ENCODE measurements around the gene GPALPP1.
"Not testable (repeated sequence)": the region's sequence is repeated elsewhere in the genome, so short reads cannot be mapped to it uniquely, and the experiment has no call there.

GPALPP1 gene

GRCh38 chr13:45007225-45007624 lies 17.9 kb downstream of the GPALPP1 start:
- DNase-seq (ENCODE audit: low spot score), result no peak

- no peak for DNase-seq (ENCODE audit: low spot score)
These were observed 18.5 kb downstream of the GPALPP1 start for GRCh38 chr13:45007823-45008222.

- DNase-seq (ENCODE audit: low spot score), result no peak
These were observed 21.9 kb downstream of the GPALPP1 start for GRCh38 chr13:45011198-45011597.

GRCh38 chr13:45015300-45015699 lies 26.0 kb downstream of the GPALPP1 start:
- no peak for DNase-seq (ENCODE audit: low spot score)

- DNase-seq (ENCODE audit: low spot score), result no peak
These were observed 27.6 kb downstream of the GPALPP1 start for GRCh38 chr13:45016792-45017425.

GRCh38 chr13:45019981-45020380 lies 30.6 kb downstream of the GPALPP1 start:
- DNase-seq (ENCODE audit: low spot score), result not testable (repeated sequence)

GRCh38 chr13:45021250-45021649 lies 31.9 kb downstream of the GPALPP1 start:
- no peak for DNase-seq (ENCODE audit: low spot score)

GRCh38 chr13:45024847-45025246 lies 35.5 kb downstream of the GPALPP1 start:
- no peak for DNase-seq (ENCODE audit: low spot score)

- DNase-seq (ENCODE audit: low spot score), result no peak
These were observed 45.0 kb downstream of the GPALPP1 start for GRCh38 chr13:45034342-45034741.

GRCh38 chr13:45036206-45036605 lies 46.9 kb downstream of the GPALPP1 start:
- DNase-seq (ENCODE audit: low spot score), result no peak

- DNase-seq (ENCODE audit: low spot score), result no peak
These were observed 50.8 kb downstream of the GPALPP1 start for GRCh38 chr13:45040173-45040572.

GRCh38 chr13:45040622-45041021 lies 51.3 kb downstream of the GPALPP1 start:
- no peak for DNase-seq (ENCODE audit: low spot score)

- no peak for DNase-seq (ENCODE audit: low spot score)
These were observed 53.2 kb downstream of the GPALPP1 start for GRCh38 chr13:45042539-45042938.

GRCh38 chr13:45046445-45046844 lies 57.1 kb downstream of the GPALPP1 start:
- peak; percentile 9 for DNase-seq (ENCODE audit: low spot score)

- peak; percentile 93 for DNase-seq (ENCODE audit: low spot score)
These were observed 58.3 kb downstream of the GPALPP1 start for GRCh38 chr13:45047394-45048310.

GRCh38 chr13:45048890-45049407 lies 59.6 kb downstream of the GPALPP1 start:
- no peak for DNase-seq (ENCODE audit: low spot score)

GRCh38 chr13:45049478-45049877 lies 60.1 kb downstream of the GPALPP1 start:
- DNase-seq (ENCODE audit: low spot score), result no peak

GRCh38 chr13:45051315-45051714 lies 62.0 kb downstream of the GPALPP1 start:
- DNase-seq (ENCODE audit: low spot score), result no peak

GRCh38 chr13:45055198-45055901 lies 66.0 kb downstream of the GPALPP1 start:
- peak; percentile 5 for DNase-seq (ENCODE audit: low spot score)

GRCh38 chr13:45055902-45056648 lies 66.7 kb downstream of the GPALPP1 start:
- peak; percentile 58 for DNase-seq (ENCODE audit: low spot score)

- no peak for DNase-seq (ENCODE audit: low spot score)
These were observed 70.7 kb downstream of the GPALPP1 start for GRCh38 chr13:45060062-45060461.
